ENCODE results near the gene BCAS1. TPM values are rescaled to one million over a fixed set of nuclear protein-coding genes. Genes with fewer than 3 reads are reported as not detected.
"Not testable (repeated sequence)": the region's sequence is repeated elsewhere in the genome, so short reads cannot be mapped to it uniquely, and the experiment has no call there.

The BCAS1 gene
- total RNA-seq, 1 donor from 2014 or later = 2.4 TPM

GRCh38 chr20:54021446-54022235 is 48.8 kb downstream of the BCAS1 start:
- DNase-seq (ENCODE audit: low spot score in 2 of 2) (no peak), FAIRE-seq (no peak)

GRCh38 chr20:54020868-54021267 is 49.5 kb downstream of the BCAS1 start:
- no peak for FAIRE-seq
- no peak for DNase-seq (ENCODE audit: low spot score in 2 of 2)

DNA sequence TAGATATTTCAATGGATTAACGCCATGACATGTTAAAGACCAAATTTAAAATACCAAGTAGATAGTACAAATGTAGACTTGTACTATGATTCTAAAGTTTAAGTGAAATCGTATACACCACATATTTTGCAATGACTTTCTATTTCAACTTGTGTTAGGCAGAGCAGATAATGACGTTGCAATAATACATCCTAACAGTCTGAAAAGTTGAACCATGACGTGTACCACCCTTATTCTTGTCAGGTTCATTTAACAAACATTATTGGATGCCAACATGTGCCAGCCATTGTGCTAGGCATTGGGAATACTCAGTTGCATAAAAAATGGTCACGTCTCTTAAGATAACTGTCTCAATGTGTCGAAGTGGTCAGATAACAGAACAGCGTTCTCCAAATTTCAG is 50.0 kb downstream of the BCAS1 start:
- FAIRE-seq (no peak), DNase-seq (ENCODE audit: low spot score in 2 of 2) (no peak)

DNA sequence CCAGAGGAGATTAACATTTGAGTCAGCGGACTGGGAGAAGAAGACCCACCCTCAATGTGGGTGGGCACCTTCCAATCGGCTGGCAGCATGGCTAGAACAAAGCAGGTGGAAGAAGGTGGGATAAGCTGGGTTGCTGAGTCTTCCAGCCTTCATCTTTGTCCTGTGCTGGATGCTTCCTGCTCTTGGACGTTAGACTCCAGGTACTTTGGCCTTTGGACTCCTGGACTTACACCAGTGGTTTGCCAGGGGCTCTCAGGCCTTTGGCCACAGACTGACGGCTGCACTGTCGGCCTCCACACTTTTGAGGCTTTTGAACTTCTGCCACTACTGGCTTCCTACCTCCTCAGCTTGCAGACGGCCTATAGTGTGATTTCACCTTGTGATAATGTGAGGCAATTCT is 50.8 kb downstream of the BCAS1 start:
- no peak for FAIRE-seq

DNA sequence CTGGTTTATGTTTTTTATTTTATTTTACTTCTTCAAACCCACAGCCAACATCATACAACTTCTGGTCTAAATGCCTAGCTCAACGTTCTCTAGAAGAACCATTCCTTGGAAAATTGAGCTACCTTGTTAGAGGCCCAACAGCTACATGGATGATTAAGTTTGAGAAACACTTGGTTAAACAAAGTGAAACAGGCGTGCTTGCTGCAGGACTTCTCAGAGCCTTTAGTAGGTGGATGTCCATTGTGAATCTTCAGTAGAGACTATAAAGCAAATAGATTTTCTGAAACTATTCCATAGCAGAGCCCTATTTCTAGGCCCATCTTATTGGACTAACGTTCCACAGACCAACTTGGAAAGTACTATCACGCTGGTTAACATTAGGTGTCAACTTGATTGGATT is 51.3 kb downstream of the BCAS1 start:
- FAIRE-seq (no peak), DNase-seq (ENCODE audit: low spot score in 2 of 2) (no peak)

More for the DNA sequence above, 50.8 kb downstream of the BCAS1 start:
- no peak for DNase-seq (ENCODE audit: low spot score in 2 of 2)

DNA sequence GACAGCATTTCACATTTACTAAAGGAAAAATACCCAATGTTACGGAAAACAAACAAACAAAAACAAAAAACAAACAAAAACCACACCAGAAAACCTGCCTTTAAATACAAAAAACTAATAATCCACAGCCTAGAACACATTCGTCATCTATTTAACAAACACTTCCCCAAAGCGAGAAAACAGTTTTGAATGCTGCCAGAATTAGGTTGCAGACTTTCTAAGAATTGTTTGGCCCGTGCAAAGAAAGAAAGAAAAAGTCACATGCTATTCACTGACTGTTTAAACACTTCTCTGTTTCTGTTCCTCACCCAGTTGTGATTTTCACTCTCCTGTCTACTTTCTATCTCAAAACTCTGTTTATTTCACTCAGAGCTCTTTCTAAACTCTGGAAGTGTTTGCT is 52.5 kb downstream of the BCAS1 start:
- no peak for DNase-seq (ENCODE audit: low spot score in 2 of 2)
- FAIRE-seq = peak; percentile 8

- no peak for FAIRE-seq
- no peak for DNase-seq (ENCODE audit: low spot score in 2 of 2)
Measured at GRCh38 chr20:54015496-54015895, 54.9 kb downstream of the BCAS1 start.

DNA sequence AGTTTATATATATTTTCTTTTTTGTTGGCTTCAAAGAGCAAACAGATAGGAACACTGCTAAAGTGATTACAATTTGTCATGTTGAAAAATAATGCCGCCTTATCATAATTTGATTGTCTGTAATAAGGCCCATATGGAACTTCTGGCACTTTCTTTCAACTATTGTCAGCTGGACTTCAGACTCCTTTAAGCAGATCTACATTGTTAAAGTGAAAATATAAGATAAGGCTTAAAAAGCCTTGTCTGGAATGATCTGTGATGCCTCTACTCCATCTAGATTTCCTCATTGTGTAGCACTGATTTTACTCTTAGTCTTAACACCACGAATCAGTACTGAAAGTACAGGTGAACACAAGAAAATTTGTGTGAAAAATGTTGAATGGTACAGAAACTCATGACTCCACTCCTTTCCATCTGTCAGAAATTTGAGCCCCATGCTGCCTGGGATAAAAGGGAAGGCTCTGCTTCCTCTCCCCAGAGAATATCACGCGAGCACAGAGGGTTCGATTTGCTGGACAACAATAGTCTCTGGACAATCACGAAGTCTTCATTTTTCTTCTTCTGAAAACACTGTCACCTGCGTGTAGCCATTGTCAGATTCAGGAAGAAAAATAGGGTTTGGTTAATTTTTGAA is 56.0 kb downstream of the BCAS1 start:
- DNase-seq (ENCODE audit: low spot score in 2 of 2) (no peak), FAIRE-seq (no peak)

DNA sequence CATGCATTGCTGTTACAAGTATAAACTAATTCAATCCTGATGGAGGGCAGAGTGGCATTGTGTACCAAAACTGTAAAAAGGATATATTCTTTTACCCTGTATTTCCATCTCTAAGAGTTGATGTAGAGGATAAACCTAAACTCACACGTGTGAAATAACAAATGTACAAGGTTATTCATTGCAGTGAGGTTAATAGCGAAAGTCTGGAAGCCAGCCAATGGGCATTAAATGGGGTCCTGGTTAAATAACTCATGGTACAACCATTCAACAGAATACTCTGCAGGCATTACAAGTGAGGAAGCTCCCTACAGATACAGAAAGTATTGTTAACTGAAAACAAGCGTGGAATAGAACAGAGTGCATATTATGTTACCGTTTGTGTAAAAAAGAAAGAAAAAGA is 56.9 kb downstream of the BCAS1 start:
- FAIRE-seq (no peak), DNase-seq (ENCODE audit: low spot score in 2 of 2) (no peak)

- DNase-seq (ENCODE audit: low spot score in 2 of 2) = no peak
- no peak for FAIRE-seq
Measured at GRCh38 chr20:54011346-54011745, 59.0 kb downstream of the BCAS1 start.

GRCh38 chr20:54006216-54006615 is 64.2 kb downstream of the BCAS1 start:
- not testable (repeated sequence) for FAIRE-seq; DNase-seq (ENCODE audit: low spot score in 2 of 2)

GRCh38 chr20:54005524-54005923 is 64.9 kb downstream of the BCAS1 start:
- FAIRE-seq (no peak), DNase-seq (ENCODE audit: low spot score in 2 of 2) (no peak)

- no peak for DNase-seq (ENCODE audit: low spot score in 2 of 2)
- no peak for FAIRE-seq
Measured at GRCh38 chr20:54004445-54004844, 65.9 kb downstream of the BCAS1 start.

- FAIRE-seq (no peak), DNase-seq (ENCODE audit: low spot score in 2 of 2) (no peak)
Measured at GRCh38 chr20:54002741-54003140, 67.7 kb downstream of the BCAS1 start.

DNA sequence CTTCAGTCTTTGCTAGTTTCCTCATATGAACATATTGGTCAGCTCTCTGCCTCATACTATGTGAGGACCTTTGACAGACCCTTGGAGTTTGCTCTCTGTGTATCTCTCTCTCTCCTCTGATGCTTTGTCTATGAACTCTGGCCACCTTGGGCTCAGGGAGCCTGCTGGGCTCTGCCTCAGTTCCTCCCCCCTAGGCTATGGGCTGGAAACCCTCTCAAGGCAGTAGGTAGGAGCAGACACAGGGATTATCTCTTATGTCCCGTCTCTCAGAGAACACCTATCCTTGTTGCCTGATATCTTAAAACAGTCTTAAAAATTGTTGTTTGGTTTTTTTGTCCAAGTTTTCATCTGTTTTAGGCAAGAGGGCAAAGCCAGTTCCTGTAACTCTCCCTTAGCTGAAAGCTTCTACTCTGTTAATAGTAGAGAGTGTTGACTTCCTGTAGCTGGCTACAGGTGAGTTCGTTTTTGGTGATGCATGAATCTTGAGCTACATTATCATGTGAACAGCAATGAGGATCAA is 68.3 kb downstream of the BCAS1 start:
- no peak for DNase-seq (ENCODE audit: low spot score in 2 of 2)
- FAIRE-seq = no peak

- no peak for DNase-seq (ENCODE audit: low spot score in 2 of 2)
- FAIRE-seq = no peak
Measured at GRCh38 chr20:54000914-54001313, 69.5 kb downstream of the BCAS1 start.

DNA sequence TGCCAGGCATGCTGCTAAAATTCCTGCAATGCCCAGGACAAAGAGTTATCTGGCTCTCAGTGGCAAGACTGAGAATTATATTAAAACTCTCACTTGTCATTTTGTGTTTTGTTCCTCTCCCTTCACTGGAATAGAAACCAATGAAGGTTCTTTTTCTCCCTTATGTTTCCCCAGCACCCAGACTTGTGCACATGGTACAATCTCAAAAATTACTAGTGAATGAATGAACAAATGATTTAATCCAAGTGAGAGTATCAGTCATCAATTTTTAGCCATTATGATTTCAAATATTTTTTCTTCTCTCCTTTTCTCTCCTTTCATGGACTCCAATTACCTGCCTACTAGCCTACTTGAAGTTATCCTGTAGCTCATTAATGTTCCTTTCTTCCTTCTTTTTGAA is 70.1 kb downstream of the BCAS1 start:
- no peak for FAIRE-seq
- no peak for DNase-seq (ENCODE audit: low spot score in 2 of 2)

- no peak for DNase-seq (ENCODE audit: low spot score in 2 of 2)
- no peak for FAIRE-seq
Measured at GRCh38 chr20:53999077-53999476, 71.3 kb downstream of the BCAS1 start.

DNA sequence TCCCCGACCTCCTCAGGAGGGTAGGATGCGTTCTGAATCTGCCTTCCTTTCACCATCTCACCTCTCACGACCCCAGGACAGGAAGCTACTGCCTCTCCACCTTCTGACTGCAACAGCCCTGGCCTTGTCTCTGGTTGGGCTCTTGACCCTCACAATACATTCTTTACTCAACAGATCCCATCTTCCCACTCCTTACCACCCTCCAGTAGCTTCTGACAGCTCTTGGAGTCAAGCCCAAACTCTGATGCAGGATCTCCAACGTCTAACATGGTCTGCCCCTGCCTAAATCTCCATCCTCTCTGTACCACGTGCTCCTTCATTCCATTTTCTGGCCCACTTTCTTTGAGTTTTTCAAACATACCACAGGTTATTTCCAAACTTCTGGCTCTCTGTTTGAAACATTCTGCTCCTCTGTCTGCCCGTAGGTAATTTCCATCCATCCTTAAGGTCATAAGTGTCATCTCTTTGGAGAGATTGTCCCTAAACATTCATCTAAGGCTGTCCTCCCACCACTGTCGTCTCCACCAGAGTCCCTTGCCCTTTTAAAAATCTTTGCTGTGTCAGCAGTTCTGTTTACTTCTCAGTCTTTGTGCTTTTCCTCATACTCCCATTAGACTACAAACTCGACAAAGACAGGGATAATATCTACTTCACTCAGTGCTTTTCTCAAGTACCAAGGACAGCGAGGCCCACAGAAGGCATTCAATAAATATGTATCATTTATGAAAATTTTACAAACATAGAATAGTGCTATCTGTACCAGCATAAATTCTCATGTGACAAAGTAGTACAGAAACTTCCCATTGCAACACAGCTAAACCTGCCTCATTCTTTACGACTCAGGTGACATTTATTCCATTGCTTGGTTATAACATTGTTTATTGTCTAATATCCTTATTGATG is 73.6 kb downstream of the BCAS1 start:
- FAIRE-seq = no peak
- no peak for DNase-seq (ENCODE audit: low spot score in 2 of 2)

DNA sequence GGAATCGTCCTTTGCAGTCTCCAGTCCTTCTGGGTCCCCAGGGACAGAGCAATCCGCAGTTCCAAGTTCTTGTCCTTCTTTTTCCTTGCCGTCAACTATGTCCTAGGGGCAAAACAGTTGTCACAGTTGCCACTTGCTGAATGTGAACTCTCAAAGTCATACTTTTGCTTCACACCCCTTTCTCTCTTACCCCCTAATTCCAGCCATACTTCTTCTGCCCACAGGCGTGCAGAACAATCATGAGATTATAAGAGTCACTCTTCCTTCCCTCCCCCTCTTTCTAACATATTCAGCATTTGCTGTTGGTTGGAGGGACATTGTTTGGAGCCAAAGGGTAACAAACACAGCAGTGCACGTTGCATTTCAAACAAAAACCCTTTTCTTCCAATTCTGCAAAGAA is 74.4 kb downstream of the BCAS1 start:
- DNase-seq (ENCODE audit: low spot score in 2 of 2) = no peak
- no peak for FAIRE-seq

DNA sequence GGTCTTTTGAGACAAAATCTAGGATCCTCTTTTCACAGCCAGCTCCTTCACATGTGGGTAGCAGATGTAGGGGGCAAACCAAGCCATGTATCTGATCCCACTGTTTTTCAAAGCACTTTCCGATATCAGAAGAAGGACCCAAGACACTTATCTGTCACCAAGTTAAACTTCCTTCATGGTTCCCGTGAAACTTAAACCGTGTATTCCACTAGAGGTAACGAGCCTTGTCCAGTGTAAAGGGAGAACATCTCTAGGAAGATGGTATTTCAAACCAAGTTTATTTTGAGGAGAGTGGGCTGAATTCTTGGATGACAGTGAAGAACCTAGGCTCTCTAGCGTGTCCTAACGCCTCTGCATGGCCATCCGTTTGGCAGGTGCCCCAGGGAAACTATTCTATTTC is 76.3 kb downstream of the BCAS1 start:
- FAIRE-seq = no peak

More for the DNA sequence above, 76.3 kb downstream of the BCAS1 start:
- DNase-seq (ENCODE audit: low spot score in 2 of 2) = no peak
